H7 (cell line): ENCODE results near the gene UHRF1. TPM values are rescaled to one million over a fixed set of nuclear protein-coding genes. Genes with fewer than 3 reads are reported as not detected.

Experiments used
- DNase-seq: peaks from one replicate; pipeline ENCODE4 v3.0.0; 2012
- H3K27me3 ChIP-seq: 2 replicates; pipeline ENCODE4 v1.6.0; 2011; ENCODE audit warnings: mild to moderate bottlenecking, low read length; ENCODE audit not compliant: control insufficient read depth, insufficient read depth
- H3K36me3 ChIP-seq: replicated peaks from 2 replicates; pipeline ENCODE4 v1.5.1; 2011; ENCODE audit warnings: low read length; ENCODE audit not compliant: control insufficient read depth, insufficient read depth
- H3K4me3 ChIP-seq: 2 replicates; pipeline ENCODE4 v1.5.1; 2011; ENCODE audit warnings: low read depth, mild to moderate bottlenecking, control low read depth, low read length, moderate library complexity; ENCODE audit not compliant: insufficient read depth
- total RNA-seq: library from RNA; depleted of rRNA; stranded (reverse); fragments of >200 nt; shearing (Covaris generic); gene quantifications from 2 replicates; pipeline ENCODE4 v1.2.3, GENCODE V29; 2014

The UHRF1 gene
- total RNA-seq, 1 experiment from 2014 or later, result 54.0 TPM

DNA sequence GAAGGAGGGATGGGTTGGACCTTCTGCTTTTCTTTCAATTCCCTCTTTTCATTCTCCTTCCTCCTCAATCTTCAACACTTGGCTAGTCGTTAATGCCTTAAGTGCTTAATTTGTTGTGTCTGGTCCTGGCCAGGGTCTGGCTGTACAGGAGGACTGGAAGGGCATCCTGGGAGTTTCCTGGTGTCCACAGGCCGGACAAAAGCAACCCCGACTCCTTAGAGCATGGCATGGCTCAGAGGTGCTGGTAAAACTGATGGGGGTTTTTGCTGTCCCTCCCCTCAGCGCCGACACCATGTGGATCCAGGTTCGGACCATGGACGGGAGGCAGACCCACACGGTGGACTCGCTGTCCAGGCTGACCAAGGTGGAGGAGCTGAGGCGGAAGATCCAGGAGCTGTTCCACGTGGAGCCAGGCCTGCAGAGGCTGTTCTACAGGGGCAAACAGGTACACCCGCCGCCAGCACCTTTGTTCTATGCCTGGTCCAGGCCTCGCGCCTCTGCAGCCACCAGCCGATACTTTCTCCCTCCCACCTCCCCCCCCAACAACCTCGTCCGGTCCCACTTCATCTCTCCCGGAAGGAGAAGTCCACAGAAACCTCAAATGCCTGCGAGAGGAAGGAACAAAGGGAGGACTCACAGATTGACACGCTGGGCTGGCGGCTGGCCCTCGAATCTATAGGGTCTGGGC, 1.4 kb downstream of the UHRF1 start:
- H3K27me3 ChIP-seq, result no peaks in the 10 kb centered on the region; the same call in 1 of the 2 replicates
- H3K4me3 ChIP-seq, result peak overlapping the region; percentile 83
- peak; percentile 64 for DNase-seq
- peaks cover 3% of the 10 kb centered on the region; the same call in 1 of the 2 replicates for H3K36me3 ChIP-seq

DNA sequence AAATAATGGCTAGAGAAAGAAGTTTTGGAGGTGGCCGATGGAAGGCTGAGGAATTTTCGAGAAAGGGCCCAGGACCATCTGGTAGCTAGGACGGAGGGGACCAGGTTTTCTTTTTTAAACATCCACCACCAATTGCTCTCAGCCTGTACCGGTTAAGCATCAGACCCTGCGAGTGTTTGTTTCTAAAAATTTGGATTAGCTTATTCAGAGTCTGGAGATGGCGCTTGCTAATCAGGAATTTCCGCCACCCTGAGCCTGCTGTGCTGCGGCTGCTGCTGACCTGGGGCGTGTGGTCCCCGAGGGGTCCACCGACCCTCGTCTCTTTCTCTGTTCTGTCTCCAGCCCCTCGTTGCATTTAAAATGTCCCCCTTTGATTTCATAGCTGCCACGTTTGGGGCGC, 2.0 kb downstream of the UHRF1 start:
- Histone ChIP-seq H3K4me3 (no peak overlapping the region), H3K36me3 (peaks cover 3% of the 10 kb centered on the region; the same call in 1 of the 2 replicates), H3K27me3 (no peaks in the 10 kb centered on the region; the same call in 1 of the 2 replicates)
- no peak for DNase-seq

DNA sequence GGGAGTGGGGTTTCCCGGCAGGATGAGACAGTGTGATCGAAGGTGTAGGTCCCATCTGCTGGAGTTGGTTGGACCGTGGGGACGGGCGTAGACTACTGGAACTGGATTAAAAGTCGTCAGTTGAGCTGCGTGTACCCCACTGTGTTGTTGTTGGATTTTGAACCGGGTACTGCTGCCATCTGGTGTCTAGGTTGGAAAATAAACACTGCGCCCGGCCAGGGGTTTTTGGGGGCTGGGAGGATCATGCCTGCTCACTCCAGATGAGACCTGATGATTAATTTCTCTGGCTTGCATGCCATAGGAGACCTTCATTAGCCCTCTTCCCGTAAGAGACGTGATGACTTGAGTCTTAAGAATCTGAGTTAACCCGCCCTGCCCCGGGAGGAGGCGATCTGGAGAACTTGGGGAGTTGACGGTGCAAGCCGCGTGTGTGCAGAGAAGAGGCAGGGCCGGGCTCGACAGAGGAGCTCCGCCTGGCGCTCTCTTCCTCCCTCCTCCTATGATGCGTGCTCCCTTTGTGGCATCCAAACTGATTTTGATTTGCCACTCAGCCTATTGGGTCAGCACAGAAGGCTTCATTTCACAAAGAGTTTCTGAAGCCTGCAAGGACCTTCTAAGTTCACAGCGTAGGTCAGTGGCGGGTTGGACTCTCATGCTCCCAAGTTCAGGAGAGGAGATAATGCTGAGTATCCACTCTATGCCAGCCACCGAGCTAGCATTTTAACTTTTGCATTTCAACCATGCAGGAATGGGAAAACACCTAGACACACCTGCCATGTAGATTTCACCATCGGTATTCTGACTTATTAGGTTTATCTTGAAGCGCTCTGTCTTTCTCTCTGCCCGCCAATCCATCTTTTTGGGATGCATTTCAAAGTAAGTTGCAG, 2.7 kb downstream of the UHRF1 start:
- H3K4me3 ChIP-seq, result no peak overlapping the region
- peaks cover 3% of the 10 kb centered on the region; the same call in 1 of the 2 replicates for H3K36me3 ChIP-seq
- H3K27me3 ChIP-seq, result no peaks in the 10 kb centered on the region; the same call in 1 of the 2 replicates
- peak; percentile 89 for DNase-seq

DNA sequence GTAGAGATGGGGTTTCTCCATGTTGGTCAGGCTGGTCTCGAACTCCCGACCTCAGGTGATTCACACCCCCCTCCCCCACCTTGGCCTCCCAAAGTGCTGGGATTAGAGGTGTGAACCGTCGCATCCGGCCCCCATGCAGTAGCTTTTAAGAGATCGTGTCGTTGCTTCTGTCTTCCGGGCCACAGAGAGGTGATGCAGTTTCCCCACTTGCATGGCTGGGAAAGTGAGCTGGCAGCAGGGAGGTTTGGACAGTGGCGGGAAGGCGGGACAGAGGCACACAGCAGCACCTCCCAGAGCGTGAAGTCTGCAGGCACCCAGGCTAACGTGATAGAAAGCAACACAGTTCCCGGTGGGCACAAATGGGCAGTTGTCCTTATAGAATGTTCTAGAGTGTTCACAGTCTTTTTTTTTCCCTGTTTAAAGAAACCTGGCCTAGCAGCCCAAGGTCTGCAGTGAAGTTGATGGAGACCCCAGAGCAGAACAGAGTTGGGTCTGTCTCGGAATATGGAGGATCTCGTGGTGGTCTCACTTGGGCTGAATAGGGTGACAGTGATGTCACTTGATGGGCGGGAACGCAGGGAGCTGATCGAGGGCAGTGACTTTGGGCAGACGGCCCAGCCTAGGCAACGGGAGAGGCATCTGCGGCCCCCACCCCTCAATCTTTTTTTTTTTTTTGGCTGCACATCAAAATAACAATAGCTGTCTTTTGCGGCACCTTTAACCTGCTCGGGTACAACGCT, 4.9 kb downstream of the UHRF1 start:
- no peak for DNase-seq
- peaks cover 3% of the 10 kb centered on the region; the same call in 1 of the 2 replicates for H3K36me3 ChIP-seq
- no peak overlapping the region for H3K4me3 ChIP-seq
- H3K27me3 ChIP-seq, result no peaks in the 10 kb centered on the region

DNA sequence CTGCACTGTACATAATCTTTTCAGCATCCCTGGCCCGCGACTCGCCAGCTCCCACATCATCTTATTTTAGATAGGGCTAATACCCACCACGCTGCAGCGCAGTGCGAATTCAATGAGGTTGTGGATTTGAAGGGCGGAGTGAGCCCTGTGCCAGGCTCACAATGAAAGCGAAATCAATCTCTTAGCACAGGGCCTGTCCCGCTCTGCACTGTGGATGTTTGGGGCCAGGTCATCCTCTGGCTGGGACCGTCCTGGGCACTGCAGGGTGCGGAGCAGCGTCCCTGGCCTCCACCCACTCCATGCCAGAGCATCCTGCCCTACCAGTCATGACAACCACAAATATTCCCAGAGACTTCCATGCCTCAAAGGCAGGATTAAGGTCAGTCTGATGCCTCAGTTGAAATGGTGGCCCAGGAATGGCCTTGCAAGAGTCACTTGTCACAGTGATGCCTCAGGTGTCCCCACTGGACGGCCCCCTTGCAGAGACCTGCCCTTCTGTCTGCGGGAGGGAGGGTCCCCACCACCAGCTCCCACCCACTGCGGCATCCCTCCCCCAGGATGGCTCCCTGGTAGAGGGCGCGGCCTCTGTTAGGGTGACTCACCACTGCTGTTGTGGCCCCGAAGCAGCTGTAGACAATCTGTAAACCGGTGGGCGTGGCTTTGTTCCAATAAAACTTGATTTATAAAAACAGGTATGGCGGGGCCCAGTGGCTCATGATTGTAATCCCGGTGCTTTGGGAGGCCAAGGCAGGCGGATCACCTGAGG, 5.6 kb downstream of the UHRF1 start:
- H3K4me3 ChIP-seq, result no peak overlapping the region
- DNase-seq, result no peak
- H3K27me3 ChIP-seq, result no peaks in the 10 kb centered on the region
- H3K36me3 ChIP-seq, result peaks cover 3% of the 10 kb centered on the region; the same call in 1 of the 2 replicates

DNA sequence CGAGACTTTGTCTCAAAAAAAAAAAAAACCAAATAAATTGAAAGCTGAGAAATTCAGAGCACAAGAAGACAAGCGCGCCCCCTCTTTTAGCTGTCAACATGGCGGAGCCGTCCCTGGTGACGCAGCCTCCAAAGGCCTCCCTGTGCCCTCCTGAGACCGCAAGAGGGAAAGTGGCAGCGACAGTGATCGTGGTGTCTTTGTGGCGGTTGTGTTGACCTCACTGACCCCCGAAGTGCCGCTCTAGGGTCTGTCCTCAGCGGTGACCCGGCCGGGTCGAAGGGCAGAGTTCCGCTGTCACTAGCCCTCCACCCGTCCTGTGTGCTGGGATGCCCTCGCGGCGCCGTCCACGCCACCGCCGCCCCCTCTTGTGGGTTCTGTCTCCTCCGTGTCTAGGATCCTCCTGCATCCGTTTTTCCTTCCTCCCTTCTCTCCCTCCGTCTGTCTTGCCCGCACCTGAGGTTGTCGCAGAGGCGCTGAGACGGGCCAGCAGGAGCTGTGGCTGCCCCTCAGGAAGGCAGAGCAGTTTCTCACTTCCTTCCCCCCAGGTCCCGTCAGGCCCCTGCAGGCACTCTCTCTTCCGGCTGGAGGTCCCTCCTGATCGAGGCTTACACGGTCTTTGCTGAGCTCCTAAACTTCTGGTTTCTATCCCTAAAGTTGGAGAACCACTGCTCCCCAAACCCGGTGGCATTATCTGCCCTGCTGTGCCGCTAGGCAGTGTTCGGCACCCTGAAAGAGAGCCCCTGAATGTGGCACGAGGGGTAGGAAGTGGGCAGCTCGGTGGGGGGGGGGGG, 7.2 kb downstream of the UHRF1 start:
- H3K4me3 ChIP-seq, result no peak overlapping the region
- H3K36me3 ChIP-seq, result peaks cover 5% of the 10 kb centered on the region; the same call in 1 of the 2 replicates
- DNase-seq, result peak; percentile 61
- H3K27me3 ChIP-seq, result no peaks in the 10 kb centered on the region

DNA sequence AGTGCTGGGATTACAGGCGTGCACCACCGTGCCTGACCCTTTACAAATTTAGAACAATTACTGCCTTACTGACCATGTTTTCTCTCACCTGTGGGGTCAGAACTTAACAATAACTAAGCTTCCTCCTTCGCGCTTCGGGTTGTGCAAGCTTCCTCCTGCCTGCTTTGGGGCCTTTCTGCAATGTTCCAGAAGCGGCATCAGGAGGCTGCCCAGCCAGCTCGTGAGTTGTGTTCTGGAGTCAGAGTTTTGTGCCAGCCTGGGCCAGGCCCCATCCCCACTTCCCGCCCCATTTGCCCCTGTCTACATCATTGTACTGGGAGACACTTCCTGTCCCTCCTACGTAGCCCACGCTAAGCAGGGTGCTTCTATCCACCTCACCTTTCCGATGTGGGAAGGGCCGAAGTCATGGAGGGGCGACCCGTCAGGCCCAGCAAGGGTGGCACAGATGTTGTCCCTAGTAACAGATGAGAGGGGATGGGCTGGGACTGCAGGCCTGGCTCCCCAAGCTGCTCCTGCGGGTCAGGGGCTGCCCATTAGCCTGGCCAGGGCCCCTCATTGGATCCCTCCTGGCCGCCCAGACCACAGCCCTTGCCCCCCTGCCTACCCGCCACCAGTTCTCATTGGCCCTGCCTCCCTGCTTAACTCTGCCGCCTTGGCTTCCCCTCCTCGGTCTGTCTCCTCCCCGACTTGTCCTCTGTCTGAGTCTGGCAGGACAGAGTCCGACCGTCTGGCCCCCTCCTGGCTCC, 13.4 kb downstream of the UHRF1 start:
- Histone ChIP-seq H3K27me3 (no peaks in the 10 kb centered on the region), H3K4me3 (no peak overlapping the region), H3K36me3 (0 out of 2 replicates have a peak, but pooled peaks cover 2% of the 10 kb centered on the region)
- DNase-seq, result peak; percentile 54

DNA sequence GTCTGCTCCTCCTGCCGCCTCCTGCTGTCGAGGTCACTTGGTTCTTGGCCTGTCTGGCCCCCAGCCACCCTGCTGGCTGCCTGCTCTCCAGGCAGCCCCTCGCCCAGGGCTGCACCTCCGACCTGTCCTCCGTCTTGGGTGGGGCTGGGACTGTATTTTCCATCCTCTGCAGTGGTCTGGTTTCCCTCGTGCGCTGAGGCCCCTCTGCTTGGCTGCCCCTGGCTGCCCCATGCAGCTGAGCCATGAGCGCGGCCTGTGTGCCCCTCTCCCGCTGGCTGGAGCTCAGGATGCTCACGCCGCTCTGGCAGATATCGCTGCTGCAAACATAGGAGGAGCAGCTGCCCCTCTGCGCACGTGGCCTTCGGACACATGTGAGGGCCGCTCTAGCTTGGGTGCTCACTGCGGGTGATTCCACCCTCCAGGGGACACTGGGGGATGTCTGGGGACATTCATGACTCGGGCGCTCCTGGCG, 14.0 kb downstream of the UHRF1 start:
- Histone ChIP-seq H3K4me3 (no peak overlapping the region), H3K27me3 (no peaks in the 10 kb centered on the region), H3K36me3 (0 out of 2 replicates have a peak, but pooled peaks cover 2% of the 10 kb centered on the region)
- peak; percentile 40 for DNase-seq

DNA sequence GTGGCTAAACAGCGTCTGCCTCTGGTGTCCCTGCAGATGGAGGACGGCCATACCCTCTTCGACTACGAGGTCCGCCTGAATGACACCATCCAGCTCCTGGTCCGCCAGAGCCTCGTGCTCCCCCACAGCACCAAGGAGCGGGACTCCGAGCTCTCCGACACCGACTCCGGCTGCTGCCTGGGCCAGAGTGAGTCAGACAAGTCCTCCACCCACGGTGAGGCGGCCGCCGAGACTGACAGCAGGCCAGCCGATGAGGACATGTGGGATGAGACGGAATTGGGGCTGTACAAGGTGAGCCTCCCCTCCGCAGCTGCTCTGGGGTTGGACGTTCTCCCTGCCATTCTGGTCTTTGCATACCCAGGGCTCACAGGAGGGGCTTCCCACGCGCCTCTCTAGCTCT, 19.9 kb downstream of the UHRF1 start:
- no peak for DNase-seq
- H3K36me3 ChIP-seq, result peaks cover 2% of the 10 kb centered on the region
- H3K4me3 ChIP-seq, result no peak overlapping the region
- no peaks in the 10 kb centered on the region for H3K27me3 ChIP-seq

DNA sequence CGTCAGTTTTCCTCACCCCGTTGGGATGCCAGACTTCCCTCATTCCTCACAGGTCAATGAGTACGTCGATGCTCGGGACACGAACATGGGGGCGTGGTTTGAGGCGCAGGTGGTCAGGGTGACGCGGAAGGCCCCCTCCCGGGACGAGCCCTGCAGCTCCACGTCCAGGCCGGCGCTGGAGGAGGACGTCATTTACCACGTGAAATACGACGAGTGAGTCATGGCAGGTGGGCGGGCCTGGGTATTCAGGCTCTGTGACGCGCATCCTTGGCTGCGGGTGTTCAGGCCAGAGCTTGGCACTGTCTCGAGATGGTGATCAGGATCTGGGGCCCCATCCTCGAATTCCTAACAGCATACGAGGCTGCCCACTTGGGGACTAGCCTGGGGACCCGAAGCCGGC, 21.4 kb downstream of the UHRF1 start:
- no peaks in the 10 kb centered on the region for H3K27me3 ChIP-seq
- H3K36me3 ChIP-seq, result peaks cover 2% of the 10 kb centered on the region
- no peak overlapping the region for H3K4me3 ChIP-seq
- DNase-seq, result no peak

DNA sequence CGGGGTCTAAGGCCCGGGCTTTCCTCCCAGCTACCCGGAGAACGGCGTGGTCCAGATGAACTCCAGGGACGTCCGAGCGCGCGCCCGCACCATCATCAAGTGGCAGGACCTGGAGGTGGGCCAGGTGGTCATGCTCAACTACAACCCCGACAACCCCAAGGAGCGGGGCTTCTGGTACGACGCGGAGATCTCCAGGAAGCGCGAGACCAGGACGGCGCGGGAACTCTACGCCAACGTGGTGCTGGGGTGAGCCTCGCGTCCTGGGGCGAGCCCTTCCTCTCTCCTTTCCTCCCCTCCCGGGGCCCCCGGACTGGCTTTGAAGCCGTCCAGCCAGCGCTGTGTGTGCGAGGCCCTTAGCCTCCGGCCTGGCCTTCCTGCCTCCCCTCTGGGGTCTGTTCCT, 23.4 kb downstream of the UHRF1 start:
- Histone ChIP-seq H3K36me3 (peaks cover 2% of the 10 kb centered on the region), H3K4me3 (no peak overlapping the region), H3K27me3 (no peaks in the 10 kb centered on the region)
- no peak for DNase-seq

DNA sequence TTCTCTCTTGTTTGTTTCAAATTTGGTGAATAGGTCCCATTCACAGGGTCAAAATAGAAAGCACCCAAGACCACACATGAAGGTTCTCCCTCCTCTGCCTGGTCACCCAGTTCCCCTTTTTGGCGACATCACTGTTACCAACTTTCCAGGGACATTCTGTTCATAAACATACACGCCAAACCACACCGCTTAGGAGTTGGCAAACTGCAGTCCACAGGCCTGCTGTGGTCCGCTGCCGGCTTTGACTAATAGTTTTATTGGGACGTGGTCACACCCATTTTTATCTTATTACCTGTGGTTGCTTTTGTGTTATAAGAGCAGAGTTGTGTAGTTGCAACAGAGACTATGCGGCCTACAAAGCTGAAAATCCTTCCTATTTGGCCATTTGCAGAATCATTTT, 24.2 kb downstream of the UHRF1 start:
- Histone ChIP-seq H3K27me3 (no peaks in the 10 kb centered on the region), H3K36me3 (peaks cover 2% of the 10 kb centered on the region)
- DNase-seq, result no peak

DNA sequence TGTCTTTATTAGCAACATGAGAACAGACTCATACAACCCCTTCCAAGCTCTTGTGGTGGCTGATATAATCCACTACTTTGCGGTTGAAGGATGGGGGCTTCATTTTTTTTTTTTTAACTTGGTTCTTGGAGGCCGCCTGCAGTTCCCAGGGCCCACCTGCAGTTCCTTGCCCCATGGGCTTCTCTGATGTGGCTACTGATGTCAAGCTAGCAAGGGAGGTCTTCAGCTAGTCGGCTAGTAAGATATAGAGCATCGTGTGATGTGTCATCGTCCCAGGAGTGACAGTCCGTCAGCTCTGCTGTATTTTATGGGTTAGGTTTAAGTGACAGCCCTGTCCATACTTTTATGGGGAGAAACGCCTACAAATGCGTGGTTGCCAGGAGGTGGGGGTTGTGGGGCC, 26.1 kb downstream of the UHRF1 start:
- Histone ChIP-seq H3K4me3 (no peak overlapping the region), H3K36me3 (peaks cover 1% of the 10 kb centered on the region), H3K27me3 (no peaks in the 10 kb centered on the region)
- DNase-seq, result no peak

More for the DNA sequence above, 24.2 kb downstream of the UHRF1 start:
- H3K4me3 ChIP-seq, result no peak overlapping the region
